ENCODE measurements around the gene RAPGEF2. TPM values are rescaled to one million over a fixed set of nuclear protein-coding genes. Genes with fewer than 3 reads are reported as not detected.

RAPGEF2 gene
- total RNA-seq, 1 experiment from 2014 or later = 21.2 TPM

- Histone ChIP-seq H3K4me3 (ENCODE audit: low read length) (no peak overlapping the region), H3K9me3 (ENCODE audit: low read length) (no peaks in the 10 kb centered on the region), H3K36me3 (ENCODE audit: low read depth, low read length) (no peaks in the 10 kb centered on the region), H3K4me1 (ENCODE audit: insufficient read depth, low read length) (no peaks in the 10 kb centered on the region), H3K27me3 (ENCODE audit: low read length) (no peaks in the 10 kb centered on the region), H3K9ac (ENCODE audit: low read length) (no peak overlapping the region), H4K20me1 (ENCODE audit: low read length) (no peaks in the 10 kb centered on the region), H3K4me2 (ENCODE audit: low read length) (no peak overlapping the region), H3K27ac (ENCODE audit: low read length) (no peak overlapping the region), H3F3A (ENCODE audit: low read length, unreplicated experiment) (no peaks in the 10 kb centered on the region), H2AFZ (ENCODE audit: low read length) (no peak overlapping the region), H3K79me2 (ENCODE audit: low read length) (no peaks in the 10 kb centered on the region), H3K9me2 (replicated peaks; ENCODE audit: low read length) (no peaks in the 10 kb centered on the region)
- no peak for DNase-seq
- ChIA-PET CTCF (no interaction called here), POLR2A (ENCODE audit: unreplicated experiment) (no interaction called here)
- intact Hi-C loops (cut with micrococcal nuclease) = no loop called here
- ATAC-seq = no peak
- no TSS peak for BruUV-seq (replicated peaks)
- TF ChIP-seq EZH2phosphoT487 (IDR thresholded peaks at IDR 0.05; ENCODE audit: borderline replicate concordance, low read length) = no peak
- no peak for TF ChIP-seq EZH2 (IDR thresholded peaks at IDR 0.05; ENCODE audit: low read length, unreplicated experiment)
- no peak for TF ChIP-seq CTCF (conservative IDR thresholded peaks at IDR 0.05; ENCODE audit: low read depth, low read length)
Observed at GRCh38 chr4:159326480-159326879, 223.6 kb downstream of the RAPGEF2 start.

GRCh38 chr4:159328766-159329165 lies 225.9 kb downstream of the RAPGEF2 start:
- Histone ChIP-seq H3K9me2 (replicated peaks; ENCODE audit: low read length) (no peaks in the 10 kb centered on the region), H3K79me2 (ENCODE audit: low read length) (no peaks in the 10 kb centered on the region), H3K4me2 (ENCODE audit: low read length) (no peak overlapping the region), H3K27me3 (ENCODE audit: low read length) (no peaks in the 10 kb centered on the region), H3K9me3 (ENCODE audit: low read length) (no peaks in the 10 kb centered on the region), H2AFZ (ENCODE audit: low read length) (no peak overlapping the region), H3K4me3 (ENCODE audit: low read length) (no peak overlapping the region), H3K27ac (ENCODE audit: low read length) (no peak overlapping the region), H3K4me1 (ENCODE audit: insufficient read depth, low read length) (no peaks in the 10 kb centered on the region), H3F3A (ENCODE audit: low read length, unreplicated experiment) (no peaks in the 10 kb centered on the region), H4K20me1 (ENCODE audit: low read length) (no peaks in the 10 kb centered on the region), H3K9ac (ENCODE audit: low read length) (no peak overlapping the region), H3K36me3 (ENCODE audit: low read depth, low read length) (no peaks in the 10 kb centered on the region)
- BruUV-seq (replicated peaks) = no TSS peak
- intact Hi-C loops (cut with micrococcal nuclease) = no loop called here
- no peak for DNase-seq
- ChIA-PET CTCF (no interaction called here), POLR2A (ENCODE audit: unreplicated experiment) (no interaction called here)
- TF ChIP-seq EZH2 (IDR thresholded peaks at IDR 0.05; ENCODE audit: low read length, unreplicated experiment) (no peak), CTCF (conservative IDR thresholded peaks at IDR 0.05; ENCODE audit: low read depth, low read length) (no peak), EZH2phosphoT487 (IDR thresholded peaks at IDR 0.05; ENCODE audit: borderline replicate concordance, low read length) (no peak)
- ATAC-seq = no peak

GRCh38 chr4:159334461-159334860 lies 231.6 kb downstream of the RAPGEF2 start:
- intact Hi-C loops (cut with micrococcal nuclease) = no loop called here
- H3K79me2 ChIP-seq (ENCODE audit: low read length) = no peaks in the 10 kb centered on the region
- no peaks in the 10 kb centered on the region for H3K27me3 ChIP-seq (ENCODE audit: low read length)
- H3K36me3 ChIP-seq (ENCODE audit: low read depth, low read length) = no peaks in the 10 kb centered on the region; the same call in 1 of the 2 replicates
- DNase-seq = no peak
- CTCF ChIA-PET = no interaction called here
- no peaks in the 10 kb centered on the region for H3K4me1 ChIP-seq (ENCODE audit: insufficient read depth, low read length)
- H3K9me2 ChIP-seq (replicated peaks; ENCODE audit: low read length) = no peaks in the 10 kb centered on the region
- POLR2A ChIA-PET (ENCODE audit: unreplicated experiment) = no interaction called here
- no TSS peak for BruUV-seq (replicated peaks)
- H3K27ac ChIP-seq (ENCODE audit: low read length) = no peak overlapping the region
- no peak overlapping the region for H3K4me3 ChIP-seq (ENCODE audit: low read length)
- no peaks in the 10 kb centered on the region for H3F3A ChIP-seq (ENCODE audit: low read length, unreplicated experiment)
- ATAC-seq = no peak
- H2AFZ ChIP-seq (ENCODE audit: low read length) = no peak overlapping the region
- no peak overlapping the region for H3K4me2 ChIP-seq (ENCODE audit: low read length)
- H4K20me1 ChIP-seq (ENCODE audit: low read length) = no peaks in the 10 kb centered on the region
- no peak for TF ChIP-seq EZH2phosphoT487 (IDR thresholded peaks at IDR 0.05; ENCODE audit: borderline replicate concordance, low read length)
- TF ChIP-seq EZH2 (IDR thresholded peaks at IDR 0.05; ENCODE audit: low read length, unreplicated experiment) = no peak
- TF ChIP-seq CTCF (conservative IDR thresholded peaks at IDR 0.05; ENCODE audit: low read depth, low read length) = no peak
- H3K9me3 ChIP-seq (ENCODE audit: low read length) = no peaks in the 10 kb centered on the region
- H3K9ac ChIP-seq (ENCODE audit: low read length) = no peak overlapping the region
